ENCODE data around the gene ASIC2. TPM values are rescaled to one million over a fixed set of nuclear protein-coding genes. Genes with fewer than 3 reads are reported as not detected.

The ASIC2 gene
- total RNA-seq, 1 donor: not detected

DNA sequence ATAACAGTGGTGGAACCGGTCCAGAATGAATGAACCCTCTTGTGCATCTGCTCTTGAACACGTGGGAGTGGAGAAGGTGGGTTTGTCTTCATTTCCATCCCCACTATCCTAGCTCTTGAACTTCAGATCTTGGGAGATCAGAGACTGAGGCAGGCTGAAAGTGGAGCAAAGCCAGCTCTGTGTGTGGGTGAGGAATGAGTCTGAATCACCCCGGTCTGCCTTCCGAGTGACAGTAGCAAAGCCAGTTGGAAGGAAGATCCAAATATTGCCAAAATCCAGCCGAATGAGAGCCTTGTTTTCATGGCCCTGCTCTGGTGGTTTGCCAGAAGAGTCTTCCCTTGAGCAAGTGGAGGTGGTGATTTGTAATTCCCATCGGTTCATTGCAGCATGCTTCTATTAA, 29.0 kb upstream of the ASIC2 start:
- TF ChIP-seq, protein P1, sequence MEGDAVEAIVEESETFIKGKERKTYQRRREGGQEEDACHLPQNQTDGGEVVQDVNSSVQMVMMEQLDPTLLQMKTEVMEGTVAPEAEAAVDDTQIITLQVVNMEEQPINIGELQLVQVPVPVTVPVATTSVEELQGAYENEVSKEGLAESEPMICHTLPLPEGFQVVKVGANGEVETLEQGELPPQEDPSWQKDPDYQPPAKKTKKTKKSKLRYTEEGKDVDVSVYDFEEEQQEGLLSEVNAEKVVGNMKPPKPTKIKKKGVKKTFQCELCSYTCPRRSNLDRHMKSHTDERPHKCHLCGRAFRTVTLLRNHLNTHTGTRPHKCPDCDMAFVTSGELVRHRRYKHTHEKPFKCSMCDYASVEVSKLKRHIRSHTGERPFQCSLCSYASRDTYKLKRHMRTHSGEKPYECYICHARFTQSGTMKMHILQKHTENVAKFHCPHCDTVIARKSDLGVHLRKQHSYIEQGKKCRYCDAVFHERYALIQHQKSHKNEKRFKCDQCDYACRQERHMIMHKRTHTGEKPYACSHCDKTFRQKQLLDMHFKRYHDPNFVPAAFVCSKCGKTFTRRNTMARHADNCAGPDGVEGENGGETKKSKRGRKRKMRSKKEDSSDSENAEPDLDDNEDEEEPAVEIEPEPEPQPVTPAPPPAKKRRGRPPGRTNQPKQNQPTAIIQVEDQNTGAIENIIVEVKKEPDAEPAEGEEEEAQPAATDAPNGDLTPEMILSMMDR (IDR thresholded peaks at IDR 0.05; ENCODE audit: extremely low read depth, low read depth, low read length): no peak
- Histone ChIP-seq H4K20me1 (ENCODE audit: insufficient read depth, low read length) (no peaks in the 10 kb centered on the region), H3K4me1 (ENCODE audit: insufficient read depth, low read length) (no peaks in the 10 kb centered on the region), H3K9me3 (ENCODE audit: low read depth, low read length) (no peaks in the 10 kb centered on the region), H3K27ac (ENCODE audit: low read depth, low read length) (no peak overlapping the region), H3K27me3 (ENCODE audit: insufficient read depth, low read length) (no peaks in the 10 kb centered on the region), H3K36me3 (ENCODE audit: insufficient read depth, low read length) (no peaks in the 10 kb centered on the region), H3K4me2 (ENCODE audit: insufficient read depth, low read length) (no peak overlapping the region), H3K79me2 (ENCODE audit: insufficient read depth, low read length) (no peaks in the 10 kb centered on the region), H3K4me3 (ENCODE audit: insufficient read depth, low read length) (no peak overlapping the region), H2AFZ (ENCODE audit: low read length) (no peak overlapping the region)
- no peak for DNase-seq (ENCODE audit: insufficient read length, low spot score, missing footprints)

DNA sequence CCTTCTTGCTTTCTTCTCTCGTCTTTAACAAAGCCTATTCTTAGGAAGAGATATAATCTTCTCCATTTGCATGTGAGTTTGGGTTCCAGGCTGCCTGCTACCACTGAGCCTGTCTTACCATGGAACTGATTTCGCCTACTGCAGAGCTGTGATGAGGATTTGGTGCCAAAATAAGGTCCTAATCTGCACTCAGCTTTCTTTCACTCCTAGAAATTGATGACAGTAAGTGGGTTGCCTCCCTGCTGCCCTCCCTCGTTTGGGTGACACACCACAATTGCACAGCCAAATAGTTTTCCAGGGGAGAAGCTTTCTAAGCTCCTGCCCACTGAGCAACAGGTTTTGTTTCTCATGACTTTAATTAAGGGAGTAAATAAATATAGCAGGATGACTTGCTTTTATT, 25.1 kb upstream of the ASIC2 start:
- Histone ChIP-seq H4K20me1 (ENCODE audit: insufficient read depth, low read length) (no peaks in the 10 kb centered on the region), H3K27me3 (ENCODE audit: insufficient read depth, low read length) (no peaks in the 10 kb centered on the region), H3K27ac (ENCODE audit: low read depth, low read length) (no peak overlapping the region), H3K36me3 (ENCODE audit: insufficient read depth, low read length) (no peaks in the 10 kb centered on the region), H3K79me2 (ENCODE audit: insufficient read depth, low read length) (no peaks in the 10 kb centered on the region), H2AFZ (ENCODE audit: low read length) (no peak overlapping the region), H3K9me3 (ENCODE audit: low read depth, low read length) (no peaks in the 10 kb centered on the region), H3K4me3 (ENCODE audit: insufficient read depth, low read length) (no peak overlapping the region), H3K4me2 (ENCODE audit: insufficient read depth, low read length) (no peak overlapping the region), H3K4me1 (ENCODE audit: insufficient read depth, low read length) (no peaks in the 10 kb centered on the region)
- TF ChIP-seq, protein P1 (IDR thresholded peaks at IDR 0.05; ENCODE audit: extremely low read depth, low read depth, low read length): no peak
- DNase-seq (ENCODE audit: insufficient read length, low spot score, missing footprints): no peak

DNA sequence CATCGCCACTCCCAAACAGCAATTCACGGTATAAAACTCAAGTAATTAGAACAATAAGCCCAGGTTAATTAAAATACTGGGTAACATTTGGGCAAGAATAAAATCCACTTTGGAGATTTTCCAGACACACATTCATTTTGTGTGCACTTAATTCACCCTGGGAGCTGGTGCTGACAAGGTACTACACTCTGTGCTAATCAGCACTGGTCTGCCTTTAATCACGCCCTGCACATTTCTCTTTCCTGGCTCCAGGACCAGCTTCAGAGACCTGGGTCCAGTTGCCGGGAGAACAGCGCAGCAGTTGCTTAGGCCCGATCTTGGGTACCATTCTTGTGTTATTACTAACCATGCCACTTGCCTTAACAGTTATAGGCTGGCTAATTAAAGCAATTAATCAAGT, 23.7 kb upstream of the ASIC2 start:
- H3K4me1 ChIP-seq (ENCODE audit: insufficient read depth, low read length): no peaks in the 10 kb centered on the region
- no peak overlapping the region for H3K4me2 ChIP-seq (ENCODE audit: insufficient read depth, low read length)
- no peaks in the 10 kb centered on the region for H3K9me3 ChIP-seq (ENCODE audit: low read depth, low read length)
- no peak overlapping the region for H2AFZ ChIP-seq (ENCODE audit: low read length)
- no peaks in the 10 kb centered on the region for H3K36me3 ChIP-seq (ENCODE audit: insufficient read depth, low read length)
- TF ChIP-seq, protein P1 (IDR thresholded peaks at IDR 0.05; ENCODE audit: extremely low read depth, low read depth, low read length): no peak
- H3K27me3 ChIP-seq (ENCODE audit: insufficient read depth, low read length): no peaks in the 10 kb centered on the region
- H3K4me3 ChIP-seq (ENCODE audit: insufficient read depth, low read length): no peak overlapping the region
- no peaks in the 10 kb centered on the region for H3K79me2 ChIP-seq (ENCODE audit: insufficient read depth, low read length)
- DNase-seq (ENCODE audit: insufficient read length, low spot score, missing footprints): no peak
- H4K20me1 ChIP-seq (ENCODE audit: insufficient read depth, low read length): no peaks in the 10 kb centered on the region
- H3K27ac ChIP-seq (ENCODE audit: low read depth, low read length): no peak overlapping the region

DNA sequence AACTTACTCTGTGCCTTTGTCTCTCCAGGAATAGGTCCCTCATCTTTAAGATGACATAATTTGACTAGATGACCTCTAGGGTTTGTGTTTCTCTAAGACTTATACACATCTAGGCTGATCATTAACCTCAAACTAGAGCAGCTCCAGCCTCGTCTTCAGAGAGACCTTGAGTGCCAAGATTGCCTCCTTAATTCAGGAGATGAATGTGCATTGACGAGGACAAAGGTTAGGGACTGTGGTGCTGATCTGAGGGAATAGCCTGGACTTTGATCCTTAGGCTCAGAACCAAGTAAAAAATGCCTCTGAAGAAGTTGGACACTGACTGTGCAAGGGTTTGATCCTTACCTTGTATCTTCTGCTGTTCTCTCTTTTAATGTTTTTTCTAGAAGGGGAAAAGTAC, 17.2 kb upstream of the ASIC2 start:
- H3K36me3 ChIP-seq (ENCODE audit: insufficient read depth, low read length): no peaks in the 10 kb centered on the region
- no peaks in the 10 kb centered on the region for H3K9me3 ChIP-seq (ENCODE audit: low read depth, low read length)
- H3K4me3 ChIP-seq (ENCODE audit: insufficient read depth, low read length): no peak overlapping the region
- no peaks in the 10 kb centered on the region for H3K27me3 ChIP-seq (ENCODE audit: insufficient read depth, low read length)
- DNase-seq (ENCODE audit: insufficient read length, low spot score, missing footprints): no peak
- no peaks in the 10 kb centered on the region for H3K79me2 ChIP-seq (ENCODE audit: insufficient read depth, low read length)
- no peak overlapping the region for H3K27ac ChIP-seq (ENCODE audit: low read depth, low read length)
- no peak overlapping the region for H3K4me2 ChIP-seq (ENCODE audit: insufficient read depth, low read length)
- H4K20me1 ChIP-seq (ENCODE audit: insufficient read depth, low read length): no peaks in the 10 kb centered on the region
- no peaks in the 10 kb centered on the region for H3K4me1 ChIP-seq (ENCODE audit: insufficient read depth, low read length)
- TF ChIP-seq, protein P1 (IDR thresholded peaks at IDR 0.05; ENCODE audit: extremely low read depth, low read depth, low read length): no peak
- no peak overlapping the region for H2AFZ ChIP-seq (ENCODE audit: low read length)

Data from osteoblast (primary cell).